Activated T-cell treated with anti-CD3 and anti-CD28 coated beads for 24 hours (primary cell): ENCODE results near the gene SLK.

Experiments
- DNase-seq: peaks from one replicate; pipeline ENCODE4 v3.0.0-alpha.2; 2020; ENCODE audit warnings: low read depth

Gene SLK

GRCh38 chr10:103966671-103967447, at the start of gene SLK:
SLK (plus strand) TSS chr10:103967140; CDS start chr10:103967746, 606 bp downstream.
- peak; percentile 77 for DNase-seq

- DNase-seq, result no peak
Observed at GRCh38 chr10:103917302-103918052, 49.5 kb upstream of the SLK start.

GRCh38 chr10:103918053-103918846, 48.7 kb upstream of the SLK start, which contains the start of gene STN1:
STN1 (minus strand) TSS chr10:103918184; CDS start chr10:103917594, 590 bp downstream.
- DNase-seq, result peak; percentile 94

GRCh38 chr10:103919648-103920025, 47.3 kb upstream of the SLK start:
- no peak for DNase-seq

- no peak for DNase-seq
Observed at GRCh38 chr10:103921248-103921647, 45.7 kb upstream of the SLK start.

GRCh38 chr10:103921750-103922195, 45.2 kb upstream of the SLK start:
- DNase-seq, result no peak

- DNase-seq, result no peak
Observed at GRCh38 chr10:103922659-103923058, 44.3 kb upstream of the SLK start.

- no peak for DNase-seq
Observed at GRCh38 chr10:103923502-103923901, 43.4 kb upstream of the SLK start.

GRCh38 chr10:103925591-103925990, 41.3 kb upstream of the SLK start:
- DNase-seq, result no peak

GRCh38 chr10:103926722-103927319, 40.1 kb upstream of the SLK start:
- no peak for DNase-seq

GRCh38 chr10:103928784-103929183, 38.2 kb upstream of the SLK start:
- no peak for DNase-seq

- DNase-seq, result no peak
Observed at GRCh38 chr10:103929381-103929921, 37.5 kb upstream of the SLK start.

GRCh38 chr10:103930449-103930848, 36.5 kb upstream of the SLK start:
- DNase-seq, result no peak

GRCh38 chr10:103930881-103931280, 36.1 kb upstream of the SLK start:
- DNase-seq, result no peak

- DNase-seq, result no peak
Observed at GRCh38 chr10:103931603-103932002, 35.3 kb upstream of the SLK start.

GRCh38 chr10:103932271-103932670, 34.7 kb upstream of the SLK start:
- no peak for DNase-seq

GRCh38 chr10:103932971-103933370, 34.0 kb upstream of the SLK start:
- DNase-seq, result no peak

- DNase-seq, result no peak
Observed at GRCh38 chr10:103933557-103934121, 33.3 kb upstream of the SLK start.

- no peak for DNase-seq
Observed at GRCh38 chr10:103934308-103934707, 32.6 kb upstream of the SLK start.

GRCh38 chr10:103936022-103936421, 30.9 kb upstream of the SLK start:
- DNase-seq, result no peak

GRCh38 chr10:103939522-103939921, 27.4 kb upstream of the SLK start:
- no peak for DNase-seq
